GM23338 (cell line): ENCODE measurements around the gene GPR32. TPM values are rescaled to one million over a fixed set of nuclear protein-coding genes. Genes with fewer than 3 reads are reported as not detected.

Source experiments
- ATAC-seq: fragments of 200-7000 bp; cut with Tn5 transposase; 3 replicates; pipeline ENCODE4 v1.9.1; 2020
- DNase-seq: peaks from one replicate; pipeline ENCODE4 v3.0.0-alpha.2; 2015; ENCODE audit warnings: low spot score
- H2AFZ ChIP-seq: fragments of 200-600 bp; sonication (generic); 2 replicates; pipeline ENCODE4 v1.8.0; 2016; ENCODE audit warnings: antibody characterized with exemption, mild to moderate bottlenecking, moderate library complexity
- H3F3A ChIP-seq: fragments of 200-600 bp; sonication (generic); replicated peaks from 2 replicates; pipeline ENCODE4 v1.8.0; 2017; ENCODE audit warnings: antibody characterized with exemption, mixed run types, low read depth
- H3K27ac ChIP-seq: fragments of 200-600 bp; sonication (generic); 2 replicates; pipeline ENCODE4 v1.6.1; 2016; ENCODE audit warnings: low read depth
- H3K27me3 ChIP-seq: fragments of 200-600 bp; sonication (generic); 2 replicates; pipeline ENCODE4 v1.8.0; 2016; ENCODE audit warnings: mild to moderate bottlenecking, mixed run types, moderate library complexity; ENCODE audit not compliant: insufficient read depth
- H3K36me3 ChIP-seq: fragments of 200-600 bp; sonication (generic); 2 replicates; pipeline ENCODE4 v1.8.0; 2016; ENCODE audit warnings: mild to moderate bottlenecking; ENCODE audit not compliant: insufficient read depth
- H3K4me1 ChIP-seq: fragments of 200-600 bp; sonication (generic); 2 replicates; pipeline ENCODE4 v1.8.0; 2016; ENCODE audit warnings: mild to moderate bottlenecking, moderate library complexity; ENCODE audit not compliant: insufficient read depth
- H3K4me2 ChIP-seq: fragments of 200-600 bp; sonication (generic); 2 replicates; pipeline ENCODE4 v1.7.1; 2017; ENCODE audit warnings: mixed run types
- H3K4me3 ChIP-seq: fragments of 200-600 bp; sonication (generic); 2 replicates; pipeline ENCODE4 v1.6.1; 2016; ENCODE audit warnings: mixed run types
- H3K79me2 ChIP-seq: fragments of 200-600 bp; sonication (generic); replicated peaks from 2 replicates; pipeline ENCODE4 v1.8.0; 2017; ENCODE audit warnings: mild to moderate bottlenecking; ENCODE audit not compliant: insufficient read depth
- H3K9me2 ChIP-seq: fragments of 200-600 bp; sonication (generic); 2 replicates; pipeline ENCODE4 v1.8.0; 2017; ENCODE audit not compliant: insufficient read depth
- H4K20me1 ChIP-seq: fragments of 200-600 bp; sonication (generic); replicated peaks from 2 replicates; pipeline ENCODE4 v1.8.0; 2017; ENCODE audit warnings: mild to moderate bottlenecking; ENCODE audit not compliant: insufficient read depth
- H3K27ac Mint-ChIP-seq: 2 replicates; pipeline ENCODE4 v1.8.0; 2020; ENCODE audit warnings: inconsistent platforms, mild to moderate bottlenecking, moderate library complexity, mixed read lengths
- H3K27me3 Mint-ChIP-seq: 3 replicates; pipeline ENCODE4 v1.8.0; 2022; ENCODE audit warnings: low read depth, mild to moderate bottlenecking, moderate library complexity, mixed read lengths, inconsistent platforms; ENCODE audit not compliant: insufficient read depth, poor library complexity
- H3K36me3 Mint-ChIP-seq: 3 replicates; pipeline ENCODE4 v1.8.0; 2021; ENCODE audit warnings: low read depth, mild to moderate bottlenecking, inconsistent platforms, moderate library complexity, mixed read lengths
- H3K4me1 Mint-ChIP-seq: 3 replicates; pipeline ENCODE4 v1.8.0; 2020; ENCODE audit warnings: mild to moderate bottlenecking, inconsistent platforms, mixed read lengths
- H3K4me3 Mint-ChIP-seq: 3 replicates; pipeline ENCODE4 v1.8.0; 2021; ENCODE audit warnings: moderate library complexity, mild to moderate bottlenecking, inconsistent platforms, mixed read lengths
- H3K9me3 Mint-ChIP-seq: 3 replicates; pipeline ENCODE4 v1.8.0; 2020; ENCODE audit warnings: moderate library complexity, mild to moderate bottlenecking, inconsistent platforms, mixed read lengths
- CREB1 ChIP-seq: fragments of 250-450 bp; sonication (Bioruptor Pico); IDR thresholded peaks from 2 replicates; pipeline ENCODE4 v1.5.0; 2020; ENCODE audit warnings: low read depth, mild to moderate bottlenecking, moderate library complexity
- EZH2phosphoT487 ChIP-seq: fragments of 200-600 bp; sonication (generic); IDR thresholded peaks from one replicate; pipeline ENCODE4 v1.8.1; 2018; ENCODE audit warnings: antibody characterized with exemption; ENCODE audit not compliant: unreplicated experiment
- JUNB ChIP-seq: IDR thresholded peaks from one replicate; pipeline ENCODE4 v1.6.1; 2016; ENCODE audit warnings: antibody characterized with exemption; ENCODE audit not compliant: unreplicated experiment
- POLR2AphosphoS5 ChIP-seq: IDR thresholded peaks from 2 replicates; pipeline ENCODE4 v1.6.1; 2016; ENCODE audit warnings: antibody characterized with exemption, low read depth
- STAT1 ChIP-seq: IDR thresholded peaks from one replicate; pipeline ENCODE4 v1.6.1; 2016; ENCODE audit warnings: antibody characterized with exemption; ENCODE audit not compliant: unreplicated experiment
- ZNF114 ChIP-seq: fragments of 250-450 bp; sonication (Bioruptor Pico); IDR thresholded peaks from 2 replicates; pipeline ENCODE4 v1.5.0; 2020; ENCODE audit warnings: mild to moderate bottlenecking, moderate library complexity
- ZNF462 ChIP-seq: fragments of 250-450 bp; sonication (Bioruptor Pico); IDR thresholded peaks from 2 replicates; pipeline ENCODE4 v1.5.0; 2020; ENCODE audit warnings: mild to moderate bottlenecking, moderate library complexity
- polyA plus RNA-seq: library from polyadenylated mRNA; unstranded; fragments of >200 nt; fragmentation: Nextera tagmentation; extraction: Ambion mirVana; gene quantifications from 2 replicates; pipeline ENCODE4 v1.2.1, GENCODE V29; 2016
- total RNA-seq: library from RNA; depleted of rRNA; stranded (reverse); fragments of >200 nt; shearing (Covaris generic); gene quantifications from 2 replicates; pipeline ENCODE4 v1.2.3, GENCODE V29; 2014

The GPR32 gene
- total and polyA plus RNA-seq, 2 experiments from 2014 or later: not detected

DNA sequence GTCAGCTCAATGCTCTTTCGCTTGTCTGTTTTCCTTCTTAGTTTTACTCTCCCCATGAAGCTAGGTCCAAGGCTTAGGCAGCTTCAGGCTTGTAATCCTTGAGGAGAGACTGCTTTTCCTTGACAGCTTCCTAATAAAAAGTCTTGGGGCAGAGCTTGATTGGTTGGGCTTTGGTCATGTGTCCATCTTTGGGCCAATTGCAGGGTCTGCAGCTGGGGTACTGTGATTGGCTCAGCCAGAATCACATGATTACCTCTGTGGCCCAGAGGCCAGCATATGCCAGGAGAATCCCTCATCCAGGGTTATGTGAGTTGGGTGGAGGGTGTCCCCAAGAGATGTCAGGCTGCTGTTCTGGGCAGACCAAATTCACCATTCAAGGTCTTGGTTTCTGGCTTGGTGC is 45.2 kb downstream of the GPR32 start:
- ATAC-seq (no peak), DNase-seq (no peak)
- Histone ChIP-seq H3K27me3 (peaks cover 21% of the 10 kb centered on the region), H3K4me1 (peaks cover 13% of the 10 kb centered on the region; the same call in 1 of the 2 replicates), H3K79me2 (no peaks in the 10 kb centered on the region), H2AFZ (no peak overlapping the region), H3K36me3 (no peaks in the 10 kb centered on the region), H3K4me3 (no peak overlapping the region), H3K9me2 (no peaks in the 10 kb centered on the region), H4K20me1 (no peaks in the 10 kb centered on the region), H3F3A (no peaks in the 10 kb centered on the region), H3K27ac (no peak overlapping the region), H3K4me2 (no peak overlapping the region)
- Mint-ChIP-seq H3K9me3 (peaks cover 36% of the 10 kb centered on the region), H3K27ac (no peak overlapping the region), H3K27me3 (peaks cover 28% of the 10 kb centered on the region), H3K36me3 (peaks cover 5% of the 10 kb centered on the region), H3K4me3 (no peak overlapping the region), H3K4me1 (peaks cover 25% of the 10 kb centered on the region)
- TF ChIP-seq STAT1 (no peak), ZNF114 (no peak), EZH2phosphoT487 (no peak)

DNA sequence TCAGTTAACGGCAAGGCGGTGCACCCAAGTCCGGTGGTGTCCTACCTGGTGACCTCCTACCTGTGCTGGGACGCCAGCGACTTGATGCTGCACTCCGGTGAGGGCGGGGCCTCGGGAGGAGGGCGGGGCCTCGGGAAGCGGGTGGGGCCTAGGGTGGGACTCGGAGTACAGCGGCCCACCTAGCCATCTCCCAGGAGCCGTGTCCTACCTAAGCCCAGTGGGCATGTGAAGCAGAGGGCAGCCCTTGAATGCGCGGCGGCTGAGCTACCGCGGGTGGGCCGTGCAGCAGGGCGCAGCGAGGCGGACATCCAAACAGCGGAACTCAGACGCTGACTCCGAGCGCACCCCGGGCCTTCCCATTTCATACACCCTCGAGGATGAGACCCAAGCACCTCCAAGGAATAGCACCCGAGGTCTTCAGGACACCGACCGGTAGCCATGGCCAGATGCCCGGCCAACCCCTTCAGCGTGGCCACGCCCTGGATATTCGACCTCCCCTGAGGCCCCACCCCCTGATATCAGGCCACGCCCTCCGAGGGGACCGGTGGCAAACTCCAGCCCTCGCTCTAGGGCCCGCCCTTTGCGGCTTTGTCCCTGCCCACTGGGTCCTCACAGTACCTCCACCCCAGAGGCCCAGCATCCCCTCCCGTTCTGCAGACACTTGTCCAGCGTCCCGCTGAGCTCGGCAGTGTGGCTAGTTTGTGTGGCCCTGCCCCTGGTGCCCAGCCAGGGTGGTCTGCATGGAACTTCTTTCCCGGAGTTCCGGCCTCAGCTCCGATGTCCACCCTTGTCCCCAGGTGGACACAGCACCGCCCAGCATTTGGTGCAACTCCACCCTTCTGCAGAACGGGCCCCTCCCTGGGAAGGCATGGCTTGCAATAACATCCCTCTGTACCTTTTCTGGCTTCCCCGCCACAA is 47.9 kb downstream of the GPR32 start:
- H3K4me1 Mint-ChIP-seq: peaks cover 32% of the 10 kb centered on the region
- H3F3A ChIP-seq: no peaks in the 10 kb centered on the region
- H3K27me3 ChIP-seq: peaks cover 45% of the 10 kb centered on the region
- H3K27me3 Mint-ChIP-seq: peaks cover 31% of the 10 kb centered on the region
- H3K9me2 ChIP-seq: no peaks in the 10 kb centered on the region
- H3K4me2 ChIP-seq: peak overlapping the region; percentile 93
- H3K36me3 ChIP-seq: no peaks in the 10 kb centered on the region
- H3K4me3 Mint-ChIP-seq: peak overlapping the region; percentile 79
- peak overlapping the region; percentile 80 for H3K27ac Mint-ChIP-seq
- no peaks in the 10 kb centered on the region for H3K79me2 ChIP-seq
- TF ChIP-seq JUNB (no peak), POLR2AphosphoS5 (peak; percentile 75)
- H3K27ac ChIP-seq: no peak overlapping the region
- DNase-seq: peak; percentile 96
- H3K9me3 Mint-ChIP-seq: peaks cover 19% of the 10 kb centered on the region; the same call in 2 of the 3 replicates
- H4K20me1 ChIP-seq: no peaks in the 10 kb centered on the region
- H2AFZ ChIP-seq: peak overlapping the region; percentile 99
- peak overlapping the region; percentile 84 for H3K4me3 ChIP-seq
- peak; percentile 87 for ATAC-seq
- peaks cover 3% of the 10 kb centered on the region; the same call in 1 of the 3 replicates for H3K36me3 Mint-ChIP-seq
- peaks cover 23% of the 10 kb centered on the region for H3K4me1 ChIP-seq

DNA sequence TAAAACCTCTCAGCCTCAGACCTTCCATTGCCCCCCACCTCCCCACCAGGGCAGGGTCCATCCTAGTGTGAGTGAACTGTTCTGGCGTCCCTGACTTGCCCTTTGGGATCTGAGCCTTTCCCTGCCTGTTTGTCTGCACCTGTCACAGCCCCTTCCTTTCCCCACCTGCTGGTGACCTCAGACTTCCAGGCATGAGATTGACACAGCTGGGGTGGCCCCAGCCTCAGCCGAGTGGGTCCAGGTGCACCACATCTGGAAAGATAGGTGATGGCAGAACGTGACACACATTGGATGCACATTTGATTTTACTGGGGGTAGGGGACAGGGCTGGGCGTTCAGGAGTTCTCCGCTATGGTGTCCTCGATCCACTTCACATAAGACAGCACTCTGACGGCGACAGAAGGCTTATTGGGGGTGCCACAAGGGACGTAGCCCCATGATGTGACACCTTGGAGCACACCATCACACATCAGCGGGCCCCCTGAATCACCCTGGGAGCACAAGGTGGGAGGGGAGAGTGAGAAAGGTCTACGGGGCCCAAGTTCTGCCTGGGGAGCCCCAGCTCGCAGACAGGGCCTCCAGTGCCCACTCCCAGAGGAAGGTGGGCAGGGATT is 48.7 kb downstream of the GPR32 start:
- Mint-ChIP-seq H3K4me3 (peak overlapping the region; percentile 79), H3K27ac (no peak overlapping the region), H3K9me3 (peaks cover 19% of the 10 kb centered on the region; the same call in 2 of the 3 replicates), H3K27me3 (peaks cover 31% of the 10 kb centered on the region), H3K4me1 (peaks cover 32% of the 10 kb centered on the region), H3K36me3 (peaks cover 3% of the 10 kb centered on the region; the same call in 1 of the 3 replicates)
- Histone ChIP-seq H4K20me1 (no peaks in the 10 kb centered on the region), H3K4me1 (peaks cover 23% of the 10 kb centered on the region), H3K4me3 (peak overlapping the region; percentile 84), H3K4me2 (peak overlapping the region; percentile 93), H3K27me3 (peaks cover 45% of the 10 kb centered on the region), H3F3A (no peaks in the 10 kb centered on the region), H3K9me2 (no peaks in the 10 kb centered on the region), H3K79me2 (no peaks in the 10 kb centered on the region), H2AFZ (no peak overlapping the region), H3K36me3 (no peaks in the 10 kb centered on the region), H3K27ac (no peak overlapping the region)
- DNase-seq (no peak), ATAC-seq (no peak)
- TF ChIP-seq ZNF462 (CRISPR knock-in tag) (no peak), CREB1 (CRISPR knock-in tag) (no peak), JUNB (no peak), ZNF114 (no peak)
